Immature natural killer cell (primary cell): ENCODE results near the gene SSBP3. TPM values are rescaled to one million over a fixed set of nuclear protein-coding genes. Genes with fewer than 3 reads are reported as not detected.

Source experiments
- DNase-seq, 3 donors: peaks; one replicate each; pipeline ENCODE4 v3.0.0; 2022; ENCODE audit warnings: mixed read lengths in 1 of 3
- H3K27ac Mint-ChIP-seq, 6 donors: one replicate each; pipeline ENCODE4 v1.8.0; 2020; ENCODE audit warnings: mixed read lengths in 6 of 6, mild to moderate bottlenecking in 5 of 6, inconsistent platforms in 4 of 6, moderate library complexity in 3 of 6
- H3K27me3 Mint-ChIP-seq, 3 donors: one replicate each; pipeline ENCODE4 v1.8.0; 2020 to 2021; ENCODE audit warnings: low read depth in 3 of 3, mild to moderate bottlenecking in 3 of 3, mixed read lengths in 3 of 3, moderate library complexity in 3 of 3, inconsistent platforms in 1 of 3
- H3K36me3 Mint-ChIP-seq, 3 donors: one replicate each; pipeline ENCODE4 v1.8.0; 2020; ENCODE audit warnings: mixed read lengths in 3 of 3, inconsistent platforms in 2 of 3, mild to moderate bottlenecking in 2 of 3
- H3K4me1 Mint-ChIP-seq, 2 donors: one replicate each; pipeline ENCODE4 v1.8.0; 2020; ENCODE audit warnings: inconsistent platforms in 2 of 2, mild to moderate bottlenecking in 2 of 2, mixed read lengths in 2 of 2, moderate library complexity in 1 of 2
- H3K4me3 Mint-ChIP-seq, 5 donors: one replicate each; pipeline ENCODE4 v1.8.0; 2020; ENCODE audit warnings: mild to moderate bottlenecking in 5 of 5, mixed read lengths in 5 of 5, inconsistent platforms in 3 of 5, moderate library complexity in 3 of 5
- H3K9me3 Mint-ChIP-seq, 6 donors: one replicate each; pipeline ENCODE4 v1.8.0; 2020; ENCODE audit warnings: mild to moderate bottlenecking in 6 of 6, mixed read lengths in 6 of 6, inconsistent platforms in 4 of 6, moderate library complexity in 3 of 6
- polyA plus RNA-seq, 3 donors: library from polyadenylated mRNA; unstranded; fragments of 300-500 nt; fragmentation: Illumina TruSeq; gene quantifications; one replicate each; pipeline ENCODE4 v1.2.3, GENCODE V29; 2021

Gene SSBP3
- polyA plus RNA-seq, 3 donors from 2014 or later, result 19.8 to 30.1 (median 21.1) TPM

GRCh38 chr1:54287801-54288211 is 118.4 kb downstream of the SSBP3 start:
- peaks cover 0 to 8% (median 2%) of the 10 kb centered on the region in 3 donors for H3K27me3 Mint-ChIP-seq
- H3K4me1 Mint-ChIP-seq, result peaks cover 93 to 100% of the 10 kb centered on the region in 2 donors
- H3K4me3 Mint-ChIP-seq, result peak overlapping the region in 4 of 5 donors; percentile 53 to 77 (median 62)
- peak overlapping the region; percentile 79 to 96 (median 93) for H3K27ac Mint-ChIP-seq
- no peaks in the 10 kb centered on the region for H3K36me3 Mint-ChIP-seq
- H3K9me3 Mint-ChIP-seq, result no peaks in the 10 kb centered on the region
- DNase-seq, result no peak

- no peaks in the 10 kb centered on the region for H3K36me3 Mint-ChIP-seq
- peak; percentile 46 to 57 (median 55) for DNase-seq
- H3K9me3 Mint-ChIP-seq, result no peaks in the 10 kb centered on the region
- peak overlapping the region; percentile 79 to 96 (median 93) for H3K27ac Mint-ChIP-seq
- peaks cover 0 to 8% (median 2%) of the 10 kb centered on the region in 3 donors for H3K27me3 Mint-ChIP-seq
- H3K4me3 Mint-ChIP-seq, result peak overlapping the region; percentile 53 to 77 (median 66)
- H3K4me1 Mint-ChIP-seq, result peaks cover 93 to 100% of the 10 kb centered on the region in 2 donors
Observed at GRCh38 chr1:54287176-54287650, 119.0 kb downstream of the SSBP3 start.

DNA sequence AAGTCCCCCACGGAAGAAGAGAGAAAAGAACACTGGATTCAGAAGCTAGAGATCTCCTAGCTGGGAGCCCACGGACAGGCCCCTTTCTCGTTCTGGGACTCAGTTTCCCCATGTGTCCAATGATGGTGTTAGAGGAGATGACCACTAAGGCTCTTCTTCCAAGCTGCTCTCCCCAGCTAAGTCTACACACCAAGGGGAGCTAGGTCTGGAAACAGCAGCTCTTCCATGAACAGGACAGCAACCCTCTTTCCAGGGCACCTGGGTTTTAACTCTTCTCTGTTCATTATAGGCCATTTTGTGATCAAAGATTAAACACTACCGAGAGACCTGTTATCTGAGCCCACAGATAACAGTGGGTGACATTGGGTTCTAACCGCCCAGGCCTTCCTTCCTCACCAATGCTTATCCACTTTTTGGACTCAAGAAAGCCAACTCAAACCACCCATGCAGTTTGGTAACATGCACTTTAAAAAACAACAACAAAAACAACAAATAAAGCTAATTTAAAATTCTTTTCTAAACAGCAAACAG is 120.3 kb downstream of the SSBP3 start:
- peaks cover 0 to 8% (median 2%) of the 10 kb centered on the region in 3 donors for H3K27me3 Mint-ChIP-seq
- peaks cover 83 to 91% of the 10 kb centered on the region in 2 donors for H3K4me1 Mint-ChIP-seq
- DNase-seq, result no peak
- peak overlapping the region; percentile 40 to 96 (median 72) for H3K27ac Mint-ChIP-seq
- peak overlapping the region in 4 of 5 donors; percentile 19 to 64 (median 38) for H3K4me3 Mint-ChIP-seq
- H3K36me3 Mint-ChIP-seq, result no peaks in the 10 kb centered on the region
- H3K9me3 Mint-ChIP-seq, result no peaks in the 10 kb centered on the region

DNA sequence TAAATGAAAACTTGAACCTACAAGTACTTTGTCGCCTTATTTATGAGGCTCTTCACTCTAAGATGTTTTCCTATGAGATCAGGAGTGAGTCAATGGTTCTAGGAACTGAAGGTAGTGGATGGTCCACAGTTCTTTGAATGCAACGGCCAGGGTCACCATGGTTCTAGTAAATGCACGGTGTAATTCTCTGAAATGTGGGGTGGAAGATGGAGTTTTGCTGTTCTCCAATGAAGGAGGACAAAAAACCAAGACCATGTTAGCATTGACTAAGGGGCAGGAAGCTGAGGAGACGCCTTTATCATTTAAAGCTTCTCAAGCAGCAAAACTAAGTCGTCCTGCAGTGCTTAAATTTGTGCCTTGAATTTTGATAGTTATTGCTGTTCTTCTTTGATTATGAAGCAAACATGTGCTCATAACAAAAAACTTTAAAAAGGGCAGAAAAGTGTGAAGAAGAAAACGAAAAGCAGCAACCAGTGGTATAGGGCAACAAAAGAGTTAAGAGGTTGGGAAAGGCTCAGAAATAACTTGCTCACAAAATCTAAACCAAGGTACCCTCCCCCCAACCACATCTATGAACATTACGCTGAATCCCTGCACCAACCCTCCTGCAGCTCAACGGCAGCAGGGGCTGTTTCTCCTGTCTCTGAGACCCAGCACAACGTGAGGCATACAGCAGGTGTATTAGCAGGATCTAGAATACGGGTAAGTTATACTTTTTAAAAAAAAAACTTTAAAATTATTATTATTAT is 121.2 kb downstream of the SSBP3 start:
- DNase-seq, result no peak
- no peaks in the 10 kb centered on the region for H3K9me3 Mint-ChIP-seq
- peaks cover 2 to 7% (median 6%) of the 10 kb centered on the region in 3 donors for H3K36me3 Mint-ChIP-seq
- peak overlapping the region; percentile 58 to 79 (median 66) for H3K27ac Mint-ChIP-seq
- H3K4me1 Mint-ChIP-seq, result peaks cover 79 to 90% of the 10 kb centered on the region in 2 donors
- peaks cover 0 to 10% (median 2%) of the 10 kb centered on the region in 3 donors for H3K27me3 Mint-ChIP-seq
- H3K4me3 Mint-ChIP-seq, result peak overlapping the region in 3 of 5 donors; percentile 11 to 64 (median 59)

DNA sequence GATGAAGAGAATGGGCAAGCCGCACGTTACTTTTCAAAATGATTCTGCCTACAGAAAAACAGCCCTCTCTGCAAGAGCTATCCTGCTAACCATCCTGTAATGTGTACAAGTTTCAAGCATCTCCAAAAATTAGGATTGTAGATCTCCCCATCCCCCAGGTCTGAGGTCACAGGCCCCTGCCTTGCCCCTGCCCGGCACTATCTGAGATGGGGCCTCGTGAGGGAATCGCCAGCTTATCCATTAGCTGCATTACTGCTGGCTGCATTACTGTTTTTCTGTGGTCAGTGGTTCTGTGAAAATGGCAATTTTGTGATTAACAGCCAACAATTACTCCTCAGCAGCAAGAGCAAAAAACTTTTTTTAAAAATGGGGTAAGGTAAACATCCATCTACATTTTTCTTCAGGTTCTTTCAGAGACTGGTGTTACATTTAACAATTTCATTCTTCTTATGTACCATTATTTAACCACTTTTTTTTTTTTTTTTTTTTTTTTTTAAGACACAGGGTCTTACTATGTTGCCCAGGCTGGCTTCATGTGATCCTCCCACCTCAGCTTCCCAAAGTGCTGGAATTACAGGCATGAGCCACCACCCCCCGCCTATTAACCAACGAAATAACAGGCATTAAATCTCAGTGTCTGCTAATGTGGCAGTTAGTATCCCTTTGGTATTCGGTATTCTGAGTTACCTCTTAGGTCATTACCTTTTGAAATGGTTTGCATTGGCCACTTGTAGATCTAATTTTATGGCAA is 122.4 kb downstream of the SSBP3 start:
- Mint-ChIP-seq H3K4me1 (peaks cover 69 to 87% of the 10 kb centered on the region in 2 donors), H3K27me3 (peaks cover 0 to 7% (median 2%) of the 10 kb centered on the region in 3 donors), H3K4me3 (peak overlapping the region in 3 of 5 donors; percentile 14 to 62 (median 36)), H3K9me3 (no peaks in the 10 kb centered on the region), H3K36me3 (peaks cover 3 to 9% (median 6%) of the 10 kb centered on the region in 3 donors), H3K27ac (peak overlapping the region; percentile 23 to 73 (median 64))
- DNase-seq, result no peak

- Mint-ChIP-seq H3K27me3 (peaks cover 0 to 6% (median 0%) of the 10 kb centered on the region in 3 donors), H3K4me1 (peaks cover 67 to 84% of the 10 kb centered on the region in 2 donors), H3K4me3 (peak overlapping the region in 3 of 5 donors; percentile 17 to 62 (median 18)), H3K27ac (peak overlapping the region in 3 of 6 donors; percentile 29 to 66 (median 55)), H3K36me3 (peaks cover 3 to 11% (median 6%) of the 10 kb centered on the region in 3 donors), H3K9me3 (no peaks in the 10 kb centered on the region)
- DNase-seq, result no peak
Observed at GRCh38 chr1:54282101-54282847, 123.9 kb downstream of the SSBP3 start.

DNA sequence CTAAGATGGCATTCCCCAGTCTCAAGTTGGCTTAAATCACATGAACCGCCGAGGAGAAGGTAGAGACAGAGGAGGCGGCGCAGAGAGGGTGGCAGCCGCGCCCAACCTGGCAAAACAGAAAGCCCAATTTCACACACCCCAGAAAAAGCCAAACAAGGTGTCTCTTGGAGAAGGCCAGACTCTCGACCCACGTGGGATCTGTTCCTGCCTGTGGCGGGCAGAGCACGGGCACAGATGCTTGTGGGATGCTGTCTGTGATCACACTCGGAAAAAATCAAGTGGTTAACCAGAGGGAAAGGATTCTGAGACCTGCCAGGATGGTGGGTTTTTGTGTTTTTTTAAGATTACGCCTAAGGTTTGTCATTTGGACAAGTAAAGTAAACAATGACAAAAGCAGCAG is 125.5 kb downstream of the SSBP3 start:
- no peak overlapping the region for H3K4me3 Mint-ChIP-seq
- H3K36me3 Mint-ChIP-seq, result peaks cover 3 to 11% (median 6%) of the 10 kb centered on the region in 3 donors
- H3K27me3 Mint-ChIP-seq, result peaks cover 0 to 8% (median 2%) of the 10 kb centered on the region in 3 donors

DNA sequence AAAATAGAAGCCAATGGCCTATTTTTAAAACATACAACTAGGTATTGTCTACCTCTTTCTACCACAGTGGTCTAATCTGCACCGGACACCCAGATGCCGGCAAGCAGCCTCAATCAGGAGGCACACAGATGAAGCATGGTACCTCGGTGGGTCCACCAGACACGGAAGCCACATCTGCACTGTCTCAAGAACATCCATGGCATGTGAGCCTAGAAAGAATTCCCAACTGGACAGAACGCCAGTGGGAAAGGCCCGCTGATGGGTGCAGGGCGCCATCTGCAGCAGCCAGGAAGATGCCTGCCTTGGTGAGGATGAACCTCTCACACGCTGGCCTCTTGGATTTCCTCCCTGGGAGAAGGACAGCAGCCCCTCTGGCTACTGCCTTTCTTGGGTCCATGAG is 126.7 kb downstream of the SSBP3 start:
- Mint-ChIP-seq H3K4me1 (peaks cover 62 to 83% of the 10 kb centered on the region in 2 donors), H3K27me3 (peaks cover 0 to 9% (median 2%) of the 10 kb centered on the region in 3 donors), H3K27ac (peak overlapping the region in 2 of 6 donors; percentile 1 to 69), H3K36me3 (peaks cover 3 to 11% (median 6%) of the 10 kb centered on the region in 3 donors), H3K4me3 (no peak overlapping the region), H3K9me3 (no peaks in the 10 kb centered on the region)
- no peak for DNase-seq

More for the DNA sequence above, 125.5 kb downstream of the SSBP3 start:
- H3K27ac Mint-ChIP-seq, result peak overlapping the region in 1 of 6 donors; percentile 69
- no peaks in the 10 kb centered on the region for H3K9me3 Mint-ChIP-seq
- DNase-seq, result no peak
- H3K4me1 Mint-ChIP-seq, result peaks cover 62 to 83% of the 10 kb centered on the region in 2 donors

DNA sequence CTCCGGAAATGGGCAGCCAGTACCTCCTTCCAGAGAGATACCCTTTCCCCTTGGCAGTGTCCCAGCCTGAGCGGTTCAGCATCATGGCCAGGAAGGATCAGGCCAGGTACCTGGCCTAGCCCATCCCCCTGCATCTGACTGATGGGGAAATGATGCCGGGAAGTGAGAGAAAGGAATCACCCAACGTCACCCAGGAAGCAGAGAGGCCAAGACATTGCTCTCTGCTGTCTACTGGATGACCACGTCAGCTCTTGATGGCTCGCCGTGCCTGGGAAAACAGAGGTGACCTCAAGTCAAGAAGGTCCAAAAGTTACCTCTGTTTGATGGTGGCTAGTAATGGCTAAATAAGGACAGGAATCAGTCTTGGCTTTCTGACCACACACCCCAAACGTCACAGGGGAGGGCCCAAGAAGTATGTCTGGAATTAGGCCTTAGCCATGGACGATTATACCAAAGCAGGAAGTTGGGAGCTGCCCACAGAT is 127.2 kb downstream of the SSBP3 start:
- Mint-ChIP-seq H3K27ac (peak overlapping the region in 2 of 6 donors; percentile 1 to 69), H3K27me3 (peaks cover 0 to 9% (median 2%) of the 10 kb centered on the region in 3 donors), H3K4me3 (no peak overlapping the region), H3K4me1 (peaks cover 58 to 78% of the 10 kb centered on the region in 2 donors), H3K9me3 (no peaks in the 10 kb centered on the region), H3K36me3 (peaks cover 3 to 11% (median 6%) of the 10 kb centered on the region in 3 donors)
- DNase-seq, result no peak

DNA sequence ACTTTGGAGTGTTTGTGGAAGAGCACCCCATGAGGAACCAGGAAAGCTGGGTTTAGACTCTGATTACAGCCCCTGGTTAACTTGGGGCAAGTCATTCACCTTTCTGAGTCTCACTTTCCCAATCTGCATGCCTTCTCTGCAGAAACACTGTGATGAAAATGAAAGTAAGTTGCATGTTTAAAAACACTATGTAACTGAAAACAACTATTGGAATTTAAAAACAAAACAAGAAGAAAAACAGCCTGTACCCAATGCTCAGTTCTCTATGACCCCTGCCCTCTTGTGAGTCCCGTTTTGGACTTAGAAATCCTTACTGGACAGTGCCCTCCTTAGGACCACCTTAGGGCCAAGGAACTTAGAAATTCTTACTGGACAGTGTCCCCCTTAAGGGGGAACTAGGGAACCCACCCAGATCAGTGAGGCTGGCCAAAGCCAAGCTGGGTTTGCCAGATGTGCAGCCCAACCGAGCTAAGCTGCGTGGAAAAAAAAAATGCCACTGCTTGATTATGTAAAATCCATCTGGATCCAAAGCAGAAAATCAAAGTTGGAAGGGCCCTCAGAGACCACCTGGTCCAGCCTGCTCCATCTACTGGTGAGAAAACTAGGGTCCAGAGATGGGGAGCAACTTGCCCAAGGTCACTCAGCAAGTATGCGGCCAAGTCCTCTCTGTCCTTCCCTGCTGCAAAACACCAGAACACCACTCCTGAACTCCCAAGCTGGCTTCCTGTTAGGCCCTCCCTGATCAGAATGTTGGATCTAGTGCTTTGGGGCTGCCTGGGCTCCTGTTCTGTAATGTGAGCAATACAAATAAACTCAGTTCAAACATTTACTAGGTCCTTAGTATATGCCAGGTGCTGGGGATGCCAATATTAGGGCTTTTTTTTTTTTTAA is 128.5 kb downstream of the SSBP3 start:
- Mint-ChIP-seq H3K27ac (peak overlapping the region; percentile 50 to 82 (median 78)), H3K27me3 (peaks cover 0 to 7% (median 2%) of the 10 kb centered on the region in 3 donors), H3K9me3 (no peaks in the 10 kb centered on the region), H3K4me3 (peak overlapping the region in 4 of 5 donors; percentile 18 to 60 (median 42)), H3K4me1 (peaks cover 54 to 73% of the 10 kb centered on the region in 2 donors), H3K36me3 (peaks cover 3 to 11% (median 6%) of the 10 kb centered on the region in 3 donors)
- DNase-seq, result no peak

DNA sequence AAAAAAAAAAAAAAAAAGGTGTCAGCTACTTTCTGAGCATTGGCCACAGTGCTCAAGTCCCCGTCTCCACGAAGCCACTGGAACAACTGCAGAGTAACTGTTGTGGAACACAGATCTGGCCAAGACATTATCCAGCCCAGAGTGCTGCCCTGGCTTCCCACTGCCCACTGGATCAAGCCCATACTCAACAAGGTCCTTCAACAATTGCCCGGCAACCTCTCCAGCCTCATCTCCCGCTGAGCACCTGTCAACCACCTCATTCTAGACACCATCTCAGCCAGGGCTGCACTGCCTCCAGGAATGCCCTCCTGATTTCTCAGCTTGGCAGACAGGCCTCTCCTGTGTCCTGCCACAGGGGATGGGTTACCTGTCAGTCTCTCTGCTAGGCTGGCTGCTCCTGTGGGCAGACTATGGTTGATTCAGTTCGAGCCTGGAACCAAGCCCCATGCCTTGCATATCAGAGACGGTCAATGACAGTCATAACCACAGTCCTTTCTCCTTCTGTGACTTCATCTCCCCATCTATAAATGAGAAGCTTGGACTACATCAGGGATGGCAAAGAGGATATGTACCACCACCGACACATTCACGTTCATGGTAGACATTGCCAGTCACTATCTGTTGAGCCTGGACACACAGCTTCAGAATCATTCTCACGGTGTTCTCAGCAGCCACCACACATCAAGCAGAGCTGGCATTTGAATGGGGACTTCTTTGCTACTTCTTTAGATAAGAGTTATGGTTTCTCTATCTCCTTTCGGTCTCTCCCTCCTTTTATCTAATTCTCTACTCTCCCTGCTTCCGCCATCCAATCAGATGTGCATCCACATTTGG is 129.4 kb downstream of the SSBP3 start:
- DNase-seq, result no peak
- Mint-ChIP-seq H3K27ac (peak overlapping the region; percentile 26 to 82 (median 78)), H3K4me1 (peaks cover 50 to 69% of the 10 kb centered on the region in 2 donors), H3K4me3 (peak overlapping the region; percentile 27 to 60 (median 41)), H3K9me3 (no peaks in the 10 kb centered on the region), H3K27me3 (peaks cover 0 to 7% (median 2%) of the 10 kb centered on the region in 3 donors), H3K36me3 (peaks cover 3 to 11% (median 6%) of the 10 kb centered on the region in 3 donors)
